Measurements from ENCODE around the gene MRPL16.

The MRPL16 gene

GRCh38 chr11:59801981-59802638 is 8.5 kb downstream of the MRPL16 start:
- ATAC-seq (ENCODE audit: insufficient read depth, low read depth) (peak; percentile 52), DNase-seq (no peak)
- no peak overlapping the region for H3K4me3 ChIP-seq (ENCODE audit: low read depth in 1 of 2, low read length in 2 of 2)
- H2AFZ ChIP-seq (ENCODE audit: low read depth, low read length), result no peak overlapping the region
- H3K9me3 ChIP-seq (ENCODE audit: insufficient read depth, low read length, severe bottlenecking), result no peaks in the 10 kb centered on the region
- H4K20me1 ChIP-seq (ENCODE audit: insufficient read depth, low read length), result no peaks in the 10 kb centered on the region
- TF ChIP-seq CTCF (IDR thresholded peaks at IDR 0.05; ENCODE audit: borderline replicate concordance, extremely low read depth, low read length, poor library complexity, severe bottlenecking) (no peak), EZH2 (IDR thresholded peaks at IDR 0.05; ENCODE audit: borderline replicate concordance, low read depth, low read length, severe bottlenecking) (no peak)
- no peaks in the 10 kb centered on the region for H3K27me3 ChIP-seq (ENCODE audit: insufficient read depth, low read length, poor library complexity)
- no peak overlapping the region for H3K9ac ChIP-seq (ENCODE audit: low read depth, low read length)
- H3K4me1 ChIP-seq (ENCODE audit: insufficient read depth, low read length), result no peaks in the 10 kb centered on the region
- H3K27ac ChIP-seq (ENCODE audit: low read length), result no peak overlapping the region
- H3K4me2 ChIP-seq (ENCODE audit: insufficient read depth, low read length), result no peak overlapping the region
- peaks cover 18% of the 10 kb centered on the region for H3K36me3 ChIP-seq (ENCODE audit: insufficient read depth, low read length)
- no peaks in the 10 kb centered on the region for H3K79me2 ChIP-seq (ENCODE audit: insufficient read depth, low read length)

- Histone ChIP-seq H3K79me2 (ENCODE audit: insufficient read depth, low read length) (no peaks in the 10 kb centered on the region), H3K27me3 (ENCODE audit: insufficient read depth, low read length, poor library complexity) (no peaks in the 10 kb centered on the region), H3K36me3 (ENCODE audit: insufficient read depth, low read length) (peaks cover 9% of the 10 kb centered on the region), H3K4me2 (ENCODE audit: insufficient read depth, low read length) (no peak overlapping the region), H3K4me1 (ENCODE audit: insufficient read depth, low read length) (no peaks in the 10 kb centered on the region), H3K9ac (ENCODE audit: low read depth, low read length) (no peak overlapping the region), H3K9me3 (ENCODE audit: insufficient read depth, low read length, severe bottlenecking) (no peaks in the 10 kb centered on the region), H2AFZ (ENCODE audit: low read depth, low read length) (no peak overlapping the region), H3K27ac (ENCODE audit: low read length) (no peak overlapping the region), H4K20me1 (ENCODE audit: insufficient read depth, low read length) (no peaks in the 10 kb centered on the region), H3K4me3 (ENCODE audit: low read depth in 1 of 2, low read length in 2 of 2) (no peak overlapping the region)
- ATAC-seq (ENCODE audit: insufficient read depth, low read depth) (no peak), DNase-seq (no peak)
- TF ChIP-seq CTCF (IDR thresholded peaks at IDR 0.05; ENCODE audit: borderline replicate concordance, extremely low read depth, low read length, poor library complexity, severe bottlenecking) (no peak), EZH2 (IDR thresholded peaks at IDR 0.05; ENCODE audit: borderline replicate concordance, low read depth, low read length, severe bottlenecking) (no peak)
Observed at GRCh38 chr11:59801160-59801706, 9.3 kb downstream of the MRPL16 start.

GRCh38 chr11:59800390-59801025 is 10.1 kb downstream of the MRPL16 start:
- H4K20me1 ChIP-seq (ENCODE audit: insufficient read depth, low read length), result no peaks in the 10 kb centered on the region
- peaks cover 2% of the 10 kb centered on the region; the same call in 1 of the 2 replicates for H3K36me3 ChIP-seq (ENCODE audit: insufficient read depth, low read length)
- H3K9ac ChIP-seq (ENCODE audit: low read depth, low read length), result no peak overlapping the region
- H2AFZ ChIP-seq (ENCODE audit: low read depth, low read length), result no peak overlapping the region
- TF ChIP-seq CTCF (IDR thresholded peaks at IDR 0.05; ENCODE audit: borderline replicate concordance, extremely low read depth, low read length, poor library complexity, severe bottlenecking) (no peak), EZH2 (IDR thresholded peaks at IDR 0.05; ENCODE audit: borderline replicate concordance, low read depth, low read length, severe bottlenecking) (no peak)
- DNase-seq, result no peak
- no peak overlapping the region for H3K4me2 ChIP-seq (ENCODE audit: insufficient read depth, low read length)
- H3K4me3 ChIP-seq (ENCODE audit: low read depth in 1 of 2, low read length in 2 of 2), result no peak overlapping the region
- no peaks in the 10 kb centered on the region for H3K27me3 ChIP-seq (ENCODE audit: insufficient read depth, low read length, poor library complexity)
- ATAC-seq (ENCODE audit: insufficient read depth, low read depth), result no peak
- no peaks in the 10 kb centered on the region for H3K79me2 ChIP-seq (ENCODE audit: insufficient read depth, low read length)
- H3K27ac ChIP-seq (ENCODE audit: low read length), result no peak overlapping the region
- no peaks in the 10 kb centered on the region for H3K9me3 ChIP-seq (ENCODE audit: insufficient read depth, low read length, severe bottlenecking)
- no peaks in the 10 kb centered on the region for H3K4me1 ChIP-seq (ENCODE audit: insufficient read depth, low read length)

Data from DND-41 (cell line).